Measurements from ENCODE around the gene C2orf72. TPM values are rescaled to one million over a fixed set of nuclear protein-coding genes. Genes with fewer than 3 reads are reported as not detected.

Gene C2orf72
- total RNA-seq, 1 donor from 2014 or later = 3.0 TPM

GRCh38 chr2:231088754-231089153 lies 51.4 kb downstream of the C2orf72 start:
- no peak overlapping the region for H3K27ac Mint-ChIP-seq (ENCODE audit: unreplicated experiment)
- no peak overlapping the region for H3K4me3 Mint-ChIP-seq
- DNase-seq (ENCODE audit: low read depth, low spot score) = no peak
- no peak for TF ChIP-seq CTCF (conservative IDR thresholded peaks at IDR 0.05)
- H3K27me3 Mint-ChIP-seq (ENCODE audit: low read depth) = no peaks in the 10 kb centered on the region
- H3K9me3 Mint-ChIP-seq = no peaks in the 10 kb centered on the region
- H3K4me1 Mint-ChIP-seq = no peaks in the 10 kb centered on the region
- H3K36me3 Mint-ChIP-seq (ENCODE audit: low read depth) = peaks cover 11% of the 10 kb centered on the region

DNA sequence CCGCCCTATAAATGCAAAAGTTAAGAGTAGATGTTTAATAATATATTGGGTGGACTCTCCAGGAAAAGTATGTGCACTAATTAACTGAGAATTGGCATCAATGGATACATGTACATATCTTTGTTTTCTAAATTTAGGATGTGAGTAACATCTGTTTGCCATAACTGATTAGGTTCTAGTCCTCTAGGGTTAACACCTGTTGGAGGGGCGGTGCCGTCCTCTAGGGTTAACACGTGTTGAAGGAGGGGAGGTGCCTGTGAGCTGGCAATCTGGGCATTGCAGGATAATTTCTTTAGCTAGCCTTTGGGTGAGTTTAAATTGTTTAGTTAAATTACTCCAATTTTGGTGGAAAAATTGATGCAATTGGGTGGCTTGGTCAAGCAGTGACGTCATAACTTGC lies 56.6 kb downstream of the C2orf72 start:
- Mint-ChIP-seq H3K4me3 (no peak overlapping the region), H3K27ac (ENCODE audit: unreplicated experiment) (no peak overlapping the region), H3K9me3 (no peaks in the 10 kb centered on the region), H3K27me3 (ENCODE audit: low read depth) (no peaks in the 10 kb centered on the region), H3K4me1 (peaks cover 14% of the 10 kb centered on the region), H3K36me3 (ENCODE audit: low read depth) (peaks cover 18% of the 10 kb centered on the region)
- TF ChIP-seq CTCF (conservative IDR thresholded peaks at IDR 0.05) = no peak
- DNase-seq (ENCODE audit: low read depth, low spot score) = no peak

DNA sequence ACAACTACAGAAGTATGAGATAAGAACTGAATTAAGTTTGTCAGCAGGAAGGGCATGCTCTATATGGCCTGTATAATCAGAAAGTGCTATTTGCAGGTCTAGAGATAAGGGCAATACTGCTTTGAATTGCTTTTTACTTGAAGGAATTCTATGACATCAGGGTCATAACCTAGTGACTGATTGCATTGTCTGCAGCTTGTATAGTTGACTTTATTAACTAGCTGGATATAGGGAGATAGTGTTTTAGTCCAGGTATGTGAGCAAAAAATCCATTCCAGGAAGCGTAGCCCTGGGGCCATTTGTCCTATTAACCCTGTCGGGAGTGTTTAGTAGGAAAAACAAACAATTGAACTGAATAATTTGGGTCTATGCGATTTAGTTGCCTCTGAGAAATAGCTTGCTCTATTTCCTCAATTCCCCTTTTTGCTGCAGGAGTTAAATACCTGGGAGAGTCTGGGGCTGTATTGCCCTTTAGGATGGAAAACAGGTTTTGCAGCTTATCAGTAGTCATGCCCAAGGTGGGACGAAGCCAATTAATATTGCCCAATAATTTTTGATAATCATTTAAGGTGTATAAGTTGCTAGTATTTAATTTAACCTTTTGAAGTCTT lies 57.5 kb downstream of the C2orf72 start:
- Mint-ChIP-seq H3K4me1 (peaks cover 14% of the 10 kb centered on the region), H3K27ac (ENCODE audit: unreplicated experiment) (peak overlapping the region; percentile 28), H3K4me3 (no peak overlapping the region), H3K9me3 (no peaks in the 10 kb centered on the region), H3K27me3 (ENCODE audit: low read depth) (no peaks in the 10 kb centered on the region), H3K36me3 (ENCODE audit: low read depth) (peaks cover 20% of the 10 kb centered on the region)
- DNase-seq (ENCODE audit: low read depth, low spot score) = no peak
- TF ChIP-seq CTCF (conservative IDR thresholded peaks at IDR 0.05) = no peak

Other genes with a start within 250 kb of the C2orf72 start
- 106 TPM in 2 replicates for gene ITM2C, start 172.6 kb upstream of the C2orf72 start, total RNA-seq
- gene GPR55, start 112.3 kb upstream of the C2orf72 start, total RNA-seq = not detected in 2 replicates
- gene SPATA3, start 41.4 kb upstream of the C2orf72 start, total RNA-seq = not detected in 2 replicates
- gene PSMD1, start 19.3 kb downstream of the C2orf72 start, total RNA-seq = 128 and 146 TPM in 2 replicates
- not detected in 2 replicates for gene HTR2B, start 87.5 kb downstream of the C2orf72 start, total RNA-seq
- gene ARMC9, start 161.1 kb downstream of the C2orf72 start, total RNA-seq = 35.0 and 35.2 TPM in 2 replicates